ES-I3 (cell line): Measurements from ENCODE around the gene HDAC7.

Source experiments
- H3K36me3 ChIP-seq: 2 replicates; pipeline ENCODE4 v1.6.1; 2013; ENCODE audit warnings: mild to moderate bottlenecking, low read length, control low read depth, moderate library complexity; ENCODE audit not compliant: insufficient read depth
- H3K4me1 ChIP-seq: 2 replicates; pipeline ENCODE4 v1.6.1; 2013; ENCODE audit warnings: mild to moderate bottlenecking, control low read depth, low read length; ENCODE audit not compliant: insufficient read depth
- H3K9ac ChIP-seq: 2 replicates; pipeline ENCODE4 v1.6.1; 2013; ENCODE audit warnings: low read depth, mild to moderate bottlenecking, low read length, moderate library complexity
- H3K9me3 ChIP-seq: 2 replicates; pipeline ENCODE4 v1.6.1; 2013; ENCODE audit warnings: mild to moderate bottlenecking, low read length, moderate library complexity; ENCODE audit not compliant: control insufficient read depth, insufficient read depth

The HDAC7 gene

GRCh38 chr12:47803191-47803875, 16.4 kb downstream of the HDAC7 start:
- H3K4me1 ChIP-seq = peaks cover 19% of the 10 kb centered on the region; the same call in 1 of the 2 replicates
- H3K9me3 ChIP-seq = no peaks in the 10 kb centered on the region
- H3K36me3 ChIP-seq = peaks cover 3% of the 10 kb centered on the region; the same call in 1 of the 2 replicates
- H3K9ac ChIP-seq = no peak overlapping the region

DNA sequence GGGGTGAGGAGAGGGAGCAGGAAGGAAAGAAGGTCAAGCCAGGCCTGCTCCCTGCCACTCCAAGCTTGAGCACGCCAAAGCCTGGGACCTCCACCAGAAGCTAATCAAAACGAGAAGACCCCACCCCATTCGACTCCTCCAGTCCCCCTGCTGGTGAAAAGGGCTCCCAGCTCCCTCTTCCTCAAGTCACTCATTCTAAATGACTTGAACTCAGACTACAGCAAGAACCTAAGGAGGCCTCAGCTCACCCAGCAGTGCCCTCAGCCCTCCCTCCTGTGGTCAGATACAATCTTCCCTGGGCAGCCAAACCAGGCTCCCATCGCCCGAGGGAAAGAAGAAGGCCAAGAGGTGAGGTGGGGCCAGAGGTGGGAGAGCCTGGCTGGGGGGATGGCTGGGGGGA, 17.4 kb downstream of the HDAC7 start:
- Histone ChIP-seq H3K36me3 (peaks cover 3% of the 10 kb centered on the region; the same call in 1 of the 2 replicates), H3K9ac (no peak overlapping the region), H3K9me3 (no peaks in the 10 kb centered on the region), H3K4me1 (peaks cover 13% of the 10 kb centered on the region; the same call in 1 of the 2 replicates)

- Histone ChIP-seq H3K4me1 (peaks cover 13% of the 10 kb centered on the region; the same call in 1 of the 2 replicates), H3K36me3 (peaks cover 3% of the 10 kb centered on the region; the same call in 1 of the 2 replicates), H3K9me3 (no peaks in the 10 kb centered on the region), H3K9ac (no peak overlapping the region)
Observed at GRCh38 chr12:47801904-47802246, 17.8 kb downstream of the HDAC7 start.

GRCh38 chr12:47801170-47801903, 18.4 kb downstream of the HDAC7 start:
- H3K9me3 ChIP-seq = no peaks in the 10 kb centered on the region
- peaks cover 3% of the 10 kb centered on the region; the same call in 1 of the 2 replicates for H3K36me3 ChIP-seq
- no peak overlapping the region for H3K9ac ChIP-seq
- peaks cover 13% of the 10 kb centered on the region; the same call in 1 of the 2 replicates for H3K4me1 ChIP-seq

DNA sequence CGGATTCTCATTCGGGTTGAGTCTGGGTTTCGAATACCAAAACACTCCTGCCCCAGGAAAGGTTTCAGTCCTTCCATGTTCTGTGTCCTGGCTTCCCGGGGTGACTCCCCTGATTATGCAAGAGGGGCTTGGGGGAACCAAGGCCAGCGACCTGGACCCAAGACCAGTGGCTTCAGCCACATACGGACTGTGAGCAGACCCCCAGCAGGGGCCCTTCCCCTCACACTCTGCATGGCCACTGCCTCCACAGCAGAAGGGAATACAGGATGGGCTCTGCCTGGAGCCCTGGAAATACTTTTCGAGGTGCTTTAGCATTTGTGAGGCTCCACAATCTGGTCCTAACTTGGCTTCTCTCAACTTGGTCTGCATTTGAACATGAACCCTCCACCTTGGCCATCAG, 19.1 kb downstream of the HDAC7 start:
- no peak overlapping the region for H3K9ac ChIP-seq
- peaks cover 3% of the 10 kb centered on the region; the same call in 1 of the 2 replicates for H3K36me3 ChIP-seq
- H3K4me1 ChIP-seq = peaks cover 13% of the 10 kb centered on the region; the same call in 1 of the 2 replicates
- no peaks in the 10 kb centered on the region for H3K9me3 ChIP-seq

- H3K36me3 ChIP-seq = peaks cover 4% of the 10 kb centered on the region; the same call in 1 of the 2 replicates
- H3K9ac ChIP-seq = no peak overlapping the region
Observed at GRCh38 chr12:47799357-47799955, 20.2 kb downstream of the HDAC7 start.

DNA sequence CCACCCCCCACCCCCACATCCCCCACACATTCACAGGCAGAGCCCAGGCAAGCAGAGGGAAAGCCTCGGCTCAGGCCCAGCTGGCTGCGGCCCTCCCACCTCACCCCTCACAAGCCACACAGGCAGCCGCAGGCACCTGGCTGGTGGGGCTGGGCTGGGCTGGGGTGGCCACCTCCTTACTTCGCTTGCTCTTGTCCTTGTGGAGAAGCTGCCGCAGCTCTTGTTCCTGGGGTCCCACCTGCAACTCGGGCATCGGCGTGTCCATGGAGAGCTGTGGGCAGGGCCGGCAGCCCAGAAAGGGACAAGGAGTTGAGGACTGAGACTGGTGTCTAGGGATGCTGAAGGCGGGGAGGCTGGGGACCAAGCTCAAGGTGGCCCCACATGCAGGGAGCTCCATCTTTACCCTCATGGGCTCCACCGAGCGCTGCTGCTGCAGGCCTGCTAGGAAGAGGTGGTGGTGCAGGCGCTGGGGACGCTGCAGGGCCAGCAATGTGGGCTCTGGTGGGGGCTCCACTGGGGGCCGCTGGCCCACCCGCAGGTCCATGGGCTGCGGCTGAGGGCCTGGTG, 21.2 kb downstream of the HDAC7 start:
- Histone ChIP-seq H3K4me1 (peaks cover 13% of the 10 kb centered on the region; the same call in 1 of the 2 replicates), H3K9me3 (no peaks in the 10 kb centered on the region), H3K36me3 (peaks cover 5% of the 10 kb centered on the region; the same call in 1 of the 2 replicates), H3K9ac (no peak overlapping the region)

More at GRCh38 chr12:47799357-47799955, 20.2 kb downstream of the HDAC7 start:
- Histone ChIP-seq H3K4me1 (peaks cover 13% of the 10 kb centered on the region; the same call in 1 of the 2 replicates), H3K9me3 (no peaks in the 10 kb centered on the region)

- Histone ChIP-seq H3K9me3 (no peaks in the 10 kb centered on the region), H3K4me1 (peaks cover 7% of the 10 kb centered on the region; the same call in 1 of the 2 replicates), H3K36me3 (peaks cover 11% of the 10 kb centered on the region), H3K9ac (no peak overlapping the region)
Observed at GRCh38 chr12:47797441-47797840, 22.3 kb downstream of the HDAC7 start.

- H3K36me3 ChIP-seq = peaks cover 13% of the 10 kb centered on the region
- no peak overlapping the region for H3K9ac ChIP-seq
- no peaks in the 10 kb centered on the region for H3K9me3 ChIP-seq
- H3K4me1 ChIP-seq = no peaks in the 10 kb centered on the region
Observed at GRCh38 chr12:47795814-47796411, 23.8 kb downstream of the HDAC7 start.

GRCh38 chr12:47795121-47795813, 24.4 kb downstream of the HDAC7 start:
- Histone ChIP-seq H3K9me3 (no peaks in the 10 kb centered on the region), H3K4me1 (no peaks in the 10 kb centered on the region), H3K9ac (no peak overlapping the region), H3K36me3 (peaks cover 13% of the 10 kb centered on the region)

DNA sequence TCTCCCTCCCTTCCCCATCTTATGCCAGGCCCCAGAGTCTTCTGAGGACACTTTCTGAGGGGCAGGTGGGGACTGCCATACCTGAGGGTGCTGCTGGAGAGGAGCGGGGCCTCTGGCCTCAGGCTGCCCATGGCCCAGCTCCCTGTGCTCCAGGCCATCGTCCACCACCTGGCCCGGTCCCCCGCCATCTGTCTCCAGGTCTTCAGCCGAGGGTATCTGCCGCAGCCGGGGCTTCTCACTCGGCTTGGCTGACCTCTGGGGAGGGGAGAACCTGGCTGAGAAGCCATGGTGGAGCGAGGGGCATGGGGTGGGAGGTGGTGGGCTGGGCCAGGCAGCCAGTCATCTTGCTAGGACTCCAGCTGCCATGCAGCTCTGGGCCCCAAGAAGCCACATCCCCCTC, 25.0 kb downstream of the HDAC7 start:
- Histone ChIP-seq H3K36me3 (peaks cover 13% of the 10 kb centered on the region), H3K9ac (no peak overlapping the region), H3K4me1 (no peaks in the 10 kb centered on the region), H3K9me3 (no peaks in the 10 kb centered on the region)

- Histone ChIP-seq H3K36me3 (peaks cover 13% of the 10 kb centered on the region), H3K9me3 (no peaks in the 10 kb centered on the region), H3K9ac (no peak overlapping the region), H3K4me1 (no peaks in the 10 kb centered on the region)
Observed at GRCh38 chr12:47793015-47793681, 26.6 kb downstream of the HDAC7 start.

DNA sequence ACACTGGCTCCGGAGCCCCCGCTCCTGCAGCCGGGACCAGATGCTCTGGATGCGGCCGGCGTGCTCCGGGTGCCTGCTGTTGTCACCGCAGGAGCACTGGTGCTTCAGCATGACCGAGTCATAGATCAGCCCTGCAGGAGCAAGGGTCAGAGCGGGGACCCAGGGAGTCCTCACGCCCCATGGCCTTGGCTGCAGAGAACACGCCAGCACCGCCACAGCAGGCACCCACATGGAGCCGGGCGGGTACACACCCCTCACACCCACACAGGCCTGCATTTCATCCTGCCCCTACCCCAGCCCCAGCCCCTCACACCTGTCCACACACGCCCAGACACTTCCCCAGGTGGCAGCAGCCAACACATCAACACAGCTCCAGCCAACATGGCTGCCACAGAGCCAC, 27.8 kb downstream of the HDAC7 start:
- Histone ChIP-seq H3K4me1 (no peaks in the 10 kb centered on the region), H3K9me3 (no peaks in the 10 kb centered on the region), H3K36me3 (peaks cover 15% of the 10 kb centered on the region), H3K9ac (no peak overlapping the region)
